Measurements from ENCODE around the gene ADPRHL1.

Gene ADPRHL1

DNA sequence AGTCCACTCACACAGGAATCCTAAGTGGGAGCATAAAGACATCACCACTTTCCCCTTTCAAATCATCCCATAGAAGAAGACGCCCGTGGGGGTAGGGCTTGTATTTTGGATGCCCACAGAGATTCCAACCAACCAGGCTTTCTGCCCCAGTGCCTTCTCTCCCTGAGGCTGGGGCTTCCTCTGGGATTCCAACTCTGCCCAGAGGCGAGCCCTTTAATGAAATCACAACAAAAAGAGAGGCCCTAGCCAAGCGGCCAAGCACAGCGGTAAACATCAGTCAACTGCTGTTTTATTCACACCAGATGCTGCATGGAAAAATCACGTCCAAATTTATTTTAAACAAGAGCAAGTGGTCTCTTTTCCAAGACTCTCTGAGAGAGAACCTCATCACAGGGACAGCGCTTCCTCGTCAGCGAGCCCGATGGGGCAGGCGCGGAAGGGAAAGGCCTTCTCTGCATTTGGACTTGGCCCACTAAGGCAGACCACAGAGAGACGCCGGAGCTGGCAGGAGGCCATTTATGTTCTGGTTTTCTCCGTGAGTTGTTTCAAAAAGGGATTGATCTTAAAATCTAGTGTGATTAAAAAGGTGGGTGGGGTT is 31.5 kb downstream of the ADPRHL1 start:
- Histone ChIP-seq H3K36me3 (ENCODE audit: control insufficient read depth, insufficient read depth, low read length) (no peaks in the 10 kb centered on the region), H3K4me1 (ENCODE audit: control insufficient read depth, insufficient read depth, low read length) (peaks cover 2% of the 10 kb centered on the region; the same call in 1 of the 2 replicates), H3K9ac (ENCODE audit: low read depth, low read length) (no peak overlapping the region), H3K27me3 (ENCODE audit: control insufficient read depth, insufficient read depth, low read length) (no peaks in the 10 kb centered on the region), H3K4me3 (ENCODE audit: low read depth, low read length) (no peak overlapping the region), H3K9me3 (ENCODE audit: control insufficient read depth, insufficient read depth, low read length) (no peaks in the 10 kb centered on the region), H3K27ac (ENCODE audit: low read depth, low read length) (no peak overlapping the region)

DNA sequence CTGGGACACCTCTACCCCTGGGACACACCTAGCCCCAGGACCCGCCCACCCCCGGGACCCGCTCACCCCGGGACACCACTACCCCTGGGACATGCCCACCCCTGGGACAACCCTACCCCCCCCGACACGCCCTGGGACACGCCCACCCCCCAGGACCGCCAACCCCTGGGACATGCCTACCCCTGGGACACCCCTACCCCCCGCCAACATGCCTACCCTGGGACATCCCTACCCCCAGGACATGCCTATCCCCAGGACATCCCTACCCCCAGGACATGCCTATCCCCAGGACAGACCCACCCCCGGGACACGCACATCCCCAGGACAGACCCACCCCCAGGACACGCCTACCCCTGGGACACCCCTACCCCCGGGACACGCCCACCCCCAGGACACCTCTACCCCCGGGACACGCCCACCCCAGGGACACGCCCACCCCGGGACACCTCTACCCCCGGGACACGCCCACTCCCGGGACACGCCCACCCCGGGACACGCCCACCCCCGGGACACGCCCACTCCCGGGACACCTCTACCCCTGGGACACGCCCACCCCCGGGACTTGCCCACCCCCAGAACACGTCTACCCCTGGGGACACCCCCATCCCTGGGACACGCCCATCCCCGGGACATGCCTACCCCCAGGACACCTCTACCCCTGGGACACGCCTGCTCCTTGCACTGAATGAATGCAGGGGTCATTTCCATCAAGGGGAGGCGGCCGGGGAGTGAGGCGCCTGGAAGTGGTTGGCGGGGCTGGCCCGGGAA is 32.3 kb downstream of the ADPRHL1 start:
- Histone ChIP-seq H3K36me3 (ENCODE audit: control insufficient read depth, insufficient read depth, low read length) (no peaks in the 10 kb centered on the region), H3K9me3 (ENCODE audit: control insufficient read depth, insufficient read depth, low read length) (no peaks in the 10 kb centered on the region), H3K4me1 (ENCODE audit: control insufficient read depth, insufficient read depth, low read length) (peaks cover 2% of the 10 kb centered on the region; the same call in 1 of the 2 replicates), H3K4me3 (ENCODE audit: low read depth, low read length) (no peak overlapping the region), H3K27ac (ENCODE audit: low read depth, low read length) (no peak overlapping the region), H3K27me3 (ENCODE audit: control insufficient read depth, insufficient read depth, low read length) (no peaks in the 10 kb centered on the region), H3K9ac (ENCODE audit: low read depth, low read length) (no peak overlapping the region)

DNA sequence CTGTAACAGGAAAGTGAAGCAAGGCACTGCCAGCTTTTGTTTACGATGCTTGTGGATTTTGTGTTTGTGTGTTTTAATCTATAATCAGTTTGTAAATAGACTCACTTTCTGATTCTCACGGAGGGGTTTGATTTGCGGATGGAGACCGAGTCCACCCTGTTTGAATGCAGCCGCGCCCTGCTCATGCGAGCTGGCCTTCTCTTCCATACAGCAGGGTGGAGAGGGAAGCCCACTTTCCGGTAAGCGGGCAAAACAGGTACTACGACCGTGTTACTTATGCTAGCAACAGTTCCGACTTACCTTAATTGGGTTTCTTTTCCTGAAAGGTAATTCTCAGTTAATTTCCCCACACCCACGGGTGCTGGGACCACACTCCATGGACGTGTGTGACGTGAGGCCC is 33.1 kb downstream of the ADPRHL1 start:
- Histone ChIP-seq H3K27ac (ENCODE audit: low read depth, low read length) (no peak overlapping the region), H3K36me3 (ENCODE audit: control insufficient read depth, insufficient read depth, low read length) (no peaks in the 10 kb centered on the region), H3K27me3 (ENCODE audit: control insufficient read depth, insufficient read depth, low read length) (no peaks in the 10 kb centered on the region)

DNA sequence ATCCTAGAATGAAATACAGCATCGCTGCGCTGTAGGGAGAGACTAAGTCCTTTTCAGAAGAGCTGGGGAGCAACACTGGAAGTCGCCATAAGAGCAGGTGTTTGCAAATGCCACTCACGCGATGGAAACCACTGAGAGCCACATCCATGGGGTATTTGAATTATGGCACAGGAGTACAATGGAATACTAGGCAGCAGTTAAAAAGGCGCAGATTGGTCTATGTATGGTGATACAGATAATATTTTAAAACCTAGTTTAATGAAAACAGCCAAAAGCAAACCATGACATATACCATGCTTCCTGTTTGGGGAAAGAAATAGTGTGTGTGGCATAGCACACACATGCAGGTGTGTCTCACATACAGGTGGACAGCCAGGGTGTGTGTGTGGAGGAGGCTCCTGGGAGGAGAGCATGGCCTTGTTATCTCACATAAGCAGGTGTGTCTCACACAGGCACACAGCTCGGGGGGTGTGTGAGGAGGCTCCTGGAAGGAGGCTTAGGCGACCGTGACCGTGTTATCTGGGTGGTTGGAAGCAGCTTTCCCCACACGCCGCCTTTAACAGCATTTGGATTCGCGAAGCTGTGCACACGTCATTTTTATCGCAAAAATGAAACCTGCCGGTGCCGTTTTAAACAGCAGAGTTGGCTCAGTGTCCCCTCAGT is 33.6 kb downstream of the ADPRHL1 start:
- Histone ChIP-seq H3K27me3 (ENCODE audit: control insufficient read depth, insufficient read depth, low read length) (no peaks in the 10 kb centered on the region), H3K27ac (ENCODE audit: low read depth, low read length) (no peak overlapping the region), H3K36me3 (ENCODE audit: control insufficient read depth, insufficient read depth, low read length) (no peaks in the 10 kb centered on the region), H3K4me1 (ENCODE audit: control insufficient read depth, insufficient read depth, low read length) (peaks cover 2% of the 10 kb centered on the region; the same call in 1 of the 2 replicates), H3K9ac (ENCODE audit: low read depth, low read length) (no peak overlapping the region), H3K9me3 (ENCODE audit: control insufficient read depth, insufficient read depth, low read length) (no peaks in the 10 kb centered on the region), H3K4me3 (ENCODE audit: low read depth, low read length) (no peak overlapping the region)

More for the DNA sequence above, 33.1 kb downstream of the ADPRHL1 start:
- Histone ChIP-seq H3K4me1 (ENCODE audit: control insufficient read depth, insufficient read depth, low read length) (peaks cover 2% of the 10 kb centered on the region; the same call in 1 of the 2 replicates), H3K4me3 (ENCODE audit: low read depth, low read length) (no peak overlapping the region), H3K9ac (ENCODE audit: low read depth, low read length) (no peak overlapping the region), H3K9me3 (ENCODE audit: control insufficient read depth, insufficient read depth, low read length) (no peaks in the 10 kb centered on the region)

DNA sequence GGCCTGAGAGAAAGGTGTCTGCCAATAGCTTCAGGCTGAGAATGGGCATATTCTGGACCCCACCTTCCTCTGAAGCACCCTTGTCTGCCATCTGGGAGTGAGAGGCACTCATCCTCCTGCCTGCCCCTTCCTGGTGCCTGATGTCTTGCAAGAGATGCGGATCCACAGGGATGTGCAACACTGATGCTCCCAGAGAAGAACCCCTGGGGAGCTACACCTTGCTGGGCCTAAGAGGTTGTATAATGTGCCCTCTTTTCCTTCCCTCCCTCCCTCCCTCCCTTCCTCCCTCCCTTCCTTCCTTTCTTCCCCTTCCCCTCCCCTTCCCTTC is 34.6 kb downstream of the ADPRHL1 start:
- peaks cover 2% of the 10 kb centered on the region; the same call in 1 of the 2 replicates for H3K4me1 ChIP-seq (ENCODE audit: control insufficient read depth, insufficient read depth, low read length)
- H3K9ac ChIP-seq (ENCODE audit: low read depth, low read length): no peak overlapping the region
- H3K9me3 ChIP-seq (ENCODE audit: control insufficient read depth, insufficient read depth, low read length): no peaks in the 10 kb centered on the region
- no peak overlapping the region for H3K27ac ChIP-seq (ENCODE audit: low read depth, low read length)
- H3K36me3 ChIP-seq (ENCODE audit: control insufficient read depth, insufficient read depth, low read length): no peaks in the 10 kb centered on the region
- no peaks in the 10 kb centered on the region for H3K27me3 ChIP-seq (ENCODE audit: control insufficient read depth, insufficient read depth, low read length)
- H3K4me3 ChIP-seq (ENCODE audit: low read depth, low read length): no peak overlapping the region

- H3K9ac ChIP-seq (ENCODE audit: low read depth, low read length): no peak overlapping the region
- H3K36me3 ChIP-seq (ENCODE audit: control insufficient read depth, insufficient read depth, low read length): no peaks in the 10 kb centered on the region
- peaks cover 2% of the 10 kb centered on the region; the same call in 1 of the 2 replicates for H3K4me1 ChIP-seq (ENCODE audit: control insufficient read depth, insufficient read depth, low read length)
- no peaks in the 10 kb centered on the region for H3K27me3 ChIP-seq (ENCODE audit: control insufficient read depth, insufficient read depth, low read length)
- H3K4me3 ChIP-seq (ENCODE audit: low read depth, low read length): no peak overlapping the region
- H3K27ac ChIP-seq (ENCODE audit: low read depth, low read length): no peak overlapping the region
- H3K9me3 ChIP-seq (ENCODE audit: control insufficient read depth, insufficient read depth, low read length): no peaks in the 10 kb centered on the region
Measured at GRCh38 chr13:113417836-113418721, 35.2 kb downstream of the ADPRHL1 start.

DNA sequence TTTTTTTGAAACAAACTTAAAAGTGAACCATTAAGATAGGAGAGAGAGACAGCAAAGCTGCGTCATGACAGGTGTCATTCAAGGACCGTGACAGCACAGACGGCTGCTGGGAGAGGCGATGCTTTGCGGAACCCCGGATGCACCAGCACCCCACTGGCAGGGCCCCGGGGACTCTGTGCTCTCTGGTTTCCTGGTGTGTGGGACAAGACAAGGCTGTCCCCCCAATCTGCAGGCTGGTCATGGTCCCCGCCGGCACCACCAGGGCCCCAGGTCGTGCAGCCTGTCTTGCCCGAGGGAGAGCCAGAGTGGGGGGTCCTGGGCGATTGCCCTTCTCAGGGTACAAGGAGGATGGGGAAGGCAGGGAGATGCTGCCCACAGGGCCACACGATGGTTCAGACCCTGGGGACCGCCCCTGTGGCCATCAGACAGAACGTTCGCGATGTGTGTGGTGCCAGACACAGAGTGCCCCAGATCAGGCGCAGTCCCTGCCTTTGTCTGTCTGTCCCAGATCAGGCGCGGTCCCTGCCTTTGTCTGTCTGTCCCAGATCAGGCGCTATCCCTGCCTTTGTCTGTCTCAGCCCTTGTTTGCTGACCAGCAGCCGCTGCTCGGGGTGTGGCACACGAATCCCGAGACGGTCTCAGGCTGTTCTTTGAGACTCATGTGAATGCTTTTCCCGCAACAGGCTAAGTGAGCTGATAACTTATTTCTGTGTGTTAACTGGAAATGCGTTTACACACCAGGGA is 36.1 kb downstream of the ADPRHL1 start:
- no peak overlapping the region for H3K27ac ChIP-seq (ENCODE audit: low read depth, low read length)
- no peak overlapping the region for H3K9ac ChIP-seq (ENCODE audit: low read depth, low read length)
- no peaks in the 10 kb centered on the region for H3K27me3 ChIP-seq (ENCODE audit: control insufficient read depth, insufficient read depth, low read length)
- H3K9me3 ChIP-seq (ENCODE audit: control insufficient read depth, insufficient read depth, low read length): no peaks in the 10 kb centered on the region
- H3K36me3 ChIP-seq (ENCODE audit: control insufficient read depth, insufficient read depth, low read length): no peaks in the 10 kb centered on the region
- H3K4me3 ChIP-seq (ENCODE audit: low read depth, low read length): no peak overlapping the region
- peaks cover 2% of the 10 kb centered on the region; the same call in 1 of the 2 replicates for H3K4me1 ChIP-seq (ENCODE audit: control insufficient read depth, insufficient read depth, low read length)

DNA sequence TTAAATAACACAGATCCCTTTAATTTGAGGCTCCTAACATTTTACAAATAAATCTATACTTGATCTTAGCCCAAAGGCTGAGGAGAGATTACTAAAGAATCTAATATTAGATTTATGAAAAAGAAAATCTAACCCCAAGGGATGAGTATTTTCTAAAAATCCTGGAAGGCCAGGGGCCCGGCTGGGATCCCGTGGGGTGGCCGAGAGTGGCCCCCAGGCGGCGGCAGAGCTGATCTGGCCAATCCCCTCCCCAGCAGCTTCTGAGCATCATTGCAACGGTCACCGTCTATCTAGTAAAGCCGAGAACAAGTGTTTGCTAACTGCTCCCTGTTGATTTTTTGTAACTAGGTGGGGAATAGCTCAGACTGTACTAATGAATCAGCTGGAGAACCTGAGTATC is 37.5 kb downstream of the ADPRHL1 start:
- no peaks in the 10 kb centered on the region for H3K9me3 ChIP-seq (ENCODE audit: control insufficient read depth, insufficient read depth, low read length)
- H3K4me3 ChIP-seq (ENCODE audit: low read depth, low read length): no peak overlapping the region
- no peaks in the 10 kb centered on the region for H3K36me3 ChIP-seq (ENCODE audit: control insufficient read depth, insufficient read depth, low read length)
- H3K27me3 ChIP-seq (ENCODE audit: control insufficient read depth, insufficient read depth, low read length): no peaks in the 10 kb centered on the region
- H3K27ac ChIP-seq (ENCODE audit: low read depth, low read length): no peak overlapping the region
- no peak overlapping the region for H3K9ac ChIP-seq (ENCODE audit: low read depth, low read length)
- H3K4me1 ChIP-seq (ENCODE audit: control insufficient read depth, insufficient read depth, low read length): no peaks in the 10 kb centered on the region

DNA sequence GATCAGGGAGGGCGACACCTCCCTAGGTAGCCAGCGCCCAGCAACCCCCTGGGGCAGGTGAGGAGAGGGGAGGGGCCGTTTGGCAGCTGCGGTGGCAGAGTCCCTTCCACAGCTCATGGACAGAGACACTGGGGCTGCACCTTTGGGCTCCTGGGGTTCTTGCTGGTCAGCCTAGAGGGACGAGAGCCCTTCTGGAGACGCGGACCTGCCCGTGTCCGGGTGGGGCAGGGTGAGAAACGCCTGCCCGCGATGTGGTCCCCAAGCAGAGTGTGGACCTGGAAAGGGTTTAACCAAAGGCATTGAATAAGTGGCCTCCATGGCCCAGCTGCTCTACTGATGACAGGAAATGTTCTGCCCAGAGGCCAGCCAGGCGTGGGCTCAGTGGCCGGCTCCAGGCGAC is 38.3 kb downstream of the ADPRHL1 start:
- Histone ChIP-seq H3K4me3 (ENCODE audit: low read depth, low read length) (no peak overlapping the region), H3K9ac (ENCODE audit: low read depth, low read length) (no peak overlapping the region), H3K9me3 (ENCODE audit: control insufficient read depth, insufficient read depth, low read length) (no peaks in the 10 kb centered on the region), H3K27ac (ENCODE audit: low read depth, low read length) (no peak overlapping the region), H3K36me3 (ENCODE audit: control insufficient read depth, insufficient read depth, low read length) (no peaks in the 10 kb centered on the region), H3K4me1 (ENCODE audit: control insufficient read depth, insufficient read depth, low read length) (no peaks in the 10 kb centered on the region), H3K27me3 (ENCODE audit: control insufficient read depth, insufficient read depth, low read length) (no peaks in the 10 kb centered on the region)

DNA sequence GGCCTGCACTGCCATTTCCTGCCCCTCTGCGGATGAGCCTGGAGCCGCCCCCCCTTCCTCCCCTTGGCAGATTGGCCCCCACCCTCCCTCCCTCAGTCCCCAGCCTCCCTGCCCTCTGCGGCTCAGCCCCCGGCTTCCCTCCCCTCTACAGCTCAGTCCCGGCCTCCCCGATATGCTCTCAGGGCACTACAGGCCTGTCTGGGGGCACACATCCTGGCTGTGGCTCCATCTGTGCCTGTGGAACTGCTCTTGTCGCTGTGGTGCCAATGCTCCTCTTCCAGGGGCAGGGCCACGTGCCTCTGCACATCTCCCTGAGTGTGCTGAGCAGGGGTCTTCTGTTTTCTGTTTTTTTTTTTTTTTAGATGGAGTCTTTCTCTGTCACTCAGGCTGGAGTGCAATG is 39.0 kb downstream of the ADPRHL1 start:
- H3K27ac ChIP-seq (ENCODE audit: low read depth, low read length): no peak overlapping the region
- no peaks in the 10 kb centered on the region for H3K9me3 ChIP-seq (ENCODE audit: control insufficient read depth, insufficient read depth, low read length)
- no peaks in the 10 kb centered on the region for H3K36me3 ChIP-seq (ENCODE audit: control insufficient read depth, insufficient read depth, low read length)
- no peaks in the 10 kb centered on the region for H3K27me3 ChIP-seq (ENCODE audit: control insufficient read depth, insufficient read depth, low read length)
- no peak overlapping the region for H3K9ac ChIP-seq (ENCODE audit: low read depth, low read length)
- no peak overlapping the region for H3K4me3 ChIP-seq (ENCODE audit: low read depth, low read length)
- no peaks in the 10 kb centered on the region for H3K4me1 ChIP-seq (ENCODE audit: control insufficient read depth, insufficient read depth, low read length)

Data from HUES48 (cell line).